Glutamatergic neuron (in vitro differentiated cells): ENCODE data around the gene ARHGDIB. TPM values are rescaled to one million over a fixed set of nuclear protein-coding genes. Genes with fewer than 3 reads are reported as not detected.

Experiments
- DNase-seq: peaks from one replicate; pipeline ENCODE4 v3.0.0; 2022
- H3K27ac Mint-ChIP-seq: one replicate; pipeline ENCODE4 v1.8.0; 2020; ENCODE audit warnings: mild to moderate bottlenecking, mixed read lengths, inconsistent platforms; ENCODE audit not compliant: unreplicated experiment
- H3K27me3 Mint-ChIP-seq: one replicate; pipeline ENCODE4 v1.8.0; 2020; ENCODE audit warnings: mild to moderate bottlenecking, moderate library complexity, mixed read lengths, inconsistent platforms; ENCODE audit not compliant: unreplicated experiment
- H3K36me3 Mint-ChIP-seq: one replicate; pipeline ENCODE4 v1.8.0; 2020; ENCODE audit warnings: mild to moderate bottlenecking, mixed read lengths, inconsistent platforms; ENCODE audit not compliant: unreplicated experiment
- H3K4me1 Mint-ChIP-seq: one replicate; pipeline ENCODE4 v1.8.0; 2020; ENCODE audit warnings: mild to moderate bottlenecking, low read depth, mixed read lengths, inconsistent platforms; ENCODE audit not compliant: unreplicated experiment
- H3K4me3 Mint-ChIP-seq: one replicate; pipeline ENCODE4 v1.8.0; 2020; ENCODE audit warnings: mild to moderate bottlenecking, mixed read lengths, inconsistent platforms; ENCODE audit not compliant: unreplicated experiment
- H3K9me3 Mint-ChIP-seq: one replicate; pipeline ENCODE4 v1.8.0; 2020; ENCODE audit warnings: mild to moderate bottlenecking, moderate library complexity, mixed read lengths, inconsistent platforms; ENCODE audit not compliant: unreplicated experiment
- total RNA-seq: library from RNA; stranded (reverse); fragmentation: NEBNext Ultra II Directional; extraction: Animal tissue kit (Norgen Biotek cat#: 25700); gene quantifications from one replicate; pipeline ENCODE4 v1.2.1, GENCODE V29; 2021; ENCODE audit not compliant: unreplicated experiment
- TF ChIP-seq, protein P1 (sequence below): fragments of 200-600 bp; sonication (generic); IDR thresholded peaks from one replicate; pipeline ENCODE4 v1.5.0; 2021; ENCODE audit not compliant: partially characterized antibody, unreplicated experiment

ARHGDIB gene
- total RNA-seq, 1 donor from 2014 or later: not detected

DNA sequence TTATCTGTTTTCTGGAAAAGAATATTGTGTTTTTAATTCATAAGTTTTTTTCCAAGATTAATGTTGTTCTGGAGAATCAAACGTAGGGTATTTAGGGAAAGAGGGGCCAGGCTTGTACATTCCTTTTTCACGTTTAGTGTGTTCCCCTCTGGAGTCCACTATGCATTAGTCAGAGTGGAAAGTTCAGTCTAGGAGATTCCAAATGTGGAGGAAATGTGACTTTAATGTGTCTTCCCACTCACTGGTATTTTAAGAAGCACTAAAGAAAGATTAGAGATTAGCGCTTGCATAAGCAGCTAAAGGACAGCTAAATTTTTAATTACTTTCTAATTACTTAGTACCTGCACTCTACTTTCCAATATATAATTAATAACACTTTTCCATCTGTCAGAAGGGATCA is 7.1 kb upstream of the ARHGDIB start:
- Mint-ChIP-seq H3K4me3 (no peak overlapping the region), H3K27me3 (peaks cover 3% of the 10 kb centered on the region), H3K27ac (no peak overlapping the region), H3K36me3 (no peaks in the 10 kb centered on the region), H3K9me3 (no peaks in the 10 kb centered on the region), H3K4me1 (no peaks in the 10 kb centered on the region)
- TF ChIP-seq, protein P1, sequence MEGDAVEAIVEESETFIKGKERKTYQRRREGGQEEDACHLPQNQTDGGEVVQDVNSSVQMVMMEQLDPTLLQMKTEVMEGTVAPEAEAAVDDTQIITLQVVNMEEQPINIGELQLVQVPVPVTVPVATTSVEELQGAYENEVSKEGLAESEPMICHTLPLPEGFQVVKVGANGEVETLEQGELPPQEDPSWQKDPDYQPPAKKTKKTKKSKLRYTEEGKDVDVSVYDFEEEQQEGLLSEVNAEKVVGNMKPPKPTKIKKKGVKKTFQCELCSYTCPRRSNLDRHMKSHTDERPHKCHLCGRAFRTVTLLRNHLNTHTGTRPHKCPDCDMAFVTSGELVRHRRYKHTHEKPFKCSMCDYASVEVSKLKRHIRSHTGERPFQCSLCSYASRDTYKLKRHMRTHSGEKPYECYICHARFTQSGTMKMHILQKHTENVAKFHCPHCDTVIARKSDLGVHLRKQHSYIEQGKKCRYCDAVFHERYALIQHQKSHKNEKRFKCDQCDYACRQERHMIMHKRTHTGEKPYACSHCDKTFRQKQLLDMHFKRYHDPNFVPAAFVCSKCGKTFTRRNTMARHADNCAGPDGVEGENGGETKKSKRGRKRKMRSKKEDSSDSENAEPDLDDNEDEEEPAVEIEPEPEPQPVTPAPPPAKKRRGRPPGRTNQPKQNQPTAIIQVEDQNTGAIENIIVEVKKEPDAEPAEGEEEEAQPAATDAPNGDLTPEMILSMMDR: no peak
- DNase-seq: no peak

DNA sequence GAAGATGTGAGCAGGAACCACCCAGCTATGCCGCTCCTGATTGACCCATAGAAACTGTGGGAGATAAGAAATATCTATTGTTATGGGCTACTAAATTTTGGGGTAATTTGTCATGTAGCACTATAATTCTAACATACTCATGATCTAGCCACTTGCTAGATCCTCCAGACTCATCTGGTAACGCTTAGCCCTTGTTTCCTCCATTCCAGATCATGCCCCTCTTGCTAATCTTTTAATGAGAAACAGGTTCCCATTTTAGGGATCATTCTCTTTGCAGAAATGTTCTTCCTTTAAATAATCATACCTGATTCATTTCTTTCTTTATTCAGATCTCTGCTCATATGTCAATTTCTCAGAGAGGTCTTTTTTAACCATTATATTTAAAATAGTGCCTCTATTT is 3.8 kb upstream of the ARHGDIB start:
- Mint-ChIP-seq H3K27ac (no peak overlapping the region), H3K36me3 (no peaks in the 10 kb centered on the region), H3K9me3 (no peaks in the 10 kb centered on the region), H3K4me1 (no peaks in the 10 kb centered on the region), H3K27me3 (no peaks in the 10 kb centered on the region), H3K4me3 (no peak overlapping the region)
- DNase-seq: no peak
- TF ChIP-seq, protein P1: no peak

GRCh38 chr12:14964406-14964805 is 3.0 kb upstream of the ARHGDIB start:
- no peak for DNase-seq
- TF ChIP-seq, protein P1: no peak
- Mint-ChIP-seq H3K9me3 (no peaks in the 10 kb centered on the region), H3K36me3 (no peaks in the 10 kb centered on the region), H3K27me3 (no peaks in the 10 kb centered on the region), H3K27ac (no peak overlapping the region), H3K4me3 (no peak overlapping the region), H3K4me1 (no peaks in the 10 kb centered on the region)

- DNase-seq: no peak
- H3K27me3 Mint-ChIP-seq: no peaks in the 10 kb centered on the region
- H3K27ac Mint-ChIP-seq: no peak overlapping the region
- H3K9me3 Mint-ChIP-seq: no peaks in the 10 kb centered on the region
- no peak overlapping the region for H3K4me3 Mint-ChIP-seq
- no peaks in the 10 kb centered on the region for H3K36me3 Mint-ChIP-seq
- H3K4me1 Mint-ChIP-seq: no peaks in the 10 kb centered on the region
- TF ChIP-seq, protein P1: no peak
Observed at GRCh38 chr12:14963520-14963919, 2.1 kb upstream of the ARHGDIB start.

DNA sequence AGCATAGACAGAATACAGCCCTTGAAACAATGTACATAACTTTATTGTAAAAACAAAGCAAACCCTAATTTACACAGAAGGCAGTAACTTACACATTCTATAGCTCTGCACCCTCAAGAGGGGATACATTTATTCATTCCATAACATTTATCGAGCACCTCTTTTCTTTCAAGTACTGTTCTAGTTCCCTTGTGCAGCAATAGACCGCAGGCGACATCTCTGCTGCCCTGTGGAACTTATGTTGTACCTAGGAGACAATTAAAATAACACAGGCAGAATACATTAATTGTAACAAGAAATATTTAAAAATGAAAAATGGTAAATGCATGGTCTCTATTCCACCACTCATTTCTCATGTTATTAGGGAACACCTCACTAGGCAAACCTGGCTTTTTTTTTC is 1.4 kb upstream of the ARHGDIB start:
- Mint-ChIP-seq H3K9me3 (no peaks in the 10 kb centered on the region), H3K27me3 (no peaks in the 10 kb centered on the region), H3K4me1 (no peaks in the 10 kb centered on the region), H3K36me3 (no peaks in the 10 kb centered on the region), H3K27ac (no peak overlapping the region), H3K4me3 (no peak overlapping the region)
- DNase-seq: no peak
- TF ChIP-seq, protein P1: no peak
